HG03354 (cell line): ENCODE data around the gene TBC1D12.

Source experiments
- ATAC-seq: cut with Tn5 transposase; IDR thresholded peaks from one replicate; pipeline ENCODE4 v1.9.1; 2021; ENCODE audit warnings: mild to moderate bottlenecking; ENCODE audit not compliant: unreplicated experiment, poor library complexity, severe bottlenecking

The TBC1D12 gene

DNA sequence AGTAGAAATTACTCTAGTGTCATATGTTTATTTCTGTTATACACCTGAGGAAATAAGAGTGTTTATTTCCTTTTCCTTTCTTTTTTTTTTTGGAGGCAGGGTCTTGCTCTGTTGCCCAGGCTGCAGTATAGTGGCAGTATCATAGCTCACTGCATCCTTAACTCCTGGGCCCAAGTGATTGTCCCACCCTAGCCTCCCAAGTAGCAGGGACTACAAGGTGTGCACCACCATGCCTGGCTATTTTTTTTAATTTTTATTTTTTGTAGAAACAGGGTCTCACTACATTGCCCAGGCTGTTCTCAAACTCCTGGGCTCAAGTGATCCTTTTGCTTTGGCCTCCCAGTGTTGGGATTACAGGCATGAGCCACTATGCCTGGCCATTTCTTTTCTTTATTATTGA lies 37.8 kb downstream of the TBC1D12 start:
- ATAC-seq = no peak

DNA sequence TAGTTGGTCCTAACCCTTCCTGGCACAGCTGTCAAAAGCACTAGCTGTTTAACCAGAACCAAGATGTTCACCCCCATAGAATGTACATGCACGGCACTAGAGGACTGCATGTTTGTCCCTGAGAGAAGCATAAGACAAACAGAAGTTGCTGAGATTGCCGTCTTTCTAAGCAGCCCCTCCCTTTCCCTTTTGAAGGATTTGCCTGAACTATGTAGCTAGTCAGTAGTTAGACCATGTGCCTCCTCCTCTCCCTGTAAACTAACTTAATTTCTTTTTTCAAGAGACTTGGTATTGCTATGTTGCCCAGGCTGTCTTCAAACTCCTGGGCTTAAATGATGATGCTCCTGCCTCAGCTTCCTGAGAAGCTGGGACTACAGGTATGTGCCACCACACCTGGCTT lies 40.7 kb downstream of the TBC1D12 start:
- ATAC-seq = no peak

DNA sequence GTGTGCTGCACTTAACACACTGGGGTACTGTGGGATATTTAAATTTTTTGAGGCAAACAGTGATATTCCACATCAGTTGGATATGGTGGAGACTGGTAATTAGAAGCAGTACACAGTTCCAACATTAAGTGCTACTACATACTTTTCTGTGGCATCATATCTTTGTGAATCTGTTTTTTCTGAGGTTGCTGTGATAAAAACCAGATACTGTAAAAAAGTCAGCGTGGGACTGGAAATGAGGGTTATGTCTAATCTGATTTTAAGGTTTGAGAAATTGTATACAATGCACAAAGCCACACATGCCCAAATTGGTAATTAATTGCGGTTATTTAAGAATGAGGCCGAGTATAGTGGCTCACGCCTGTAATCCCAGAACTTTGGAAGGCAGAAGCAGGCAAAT lies 41.2 kb downstream of the TBC1D12 start:
- no peak for ATAC-seq

DNA sequence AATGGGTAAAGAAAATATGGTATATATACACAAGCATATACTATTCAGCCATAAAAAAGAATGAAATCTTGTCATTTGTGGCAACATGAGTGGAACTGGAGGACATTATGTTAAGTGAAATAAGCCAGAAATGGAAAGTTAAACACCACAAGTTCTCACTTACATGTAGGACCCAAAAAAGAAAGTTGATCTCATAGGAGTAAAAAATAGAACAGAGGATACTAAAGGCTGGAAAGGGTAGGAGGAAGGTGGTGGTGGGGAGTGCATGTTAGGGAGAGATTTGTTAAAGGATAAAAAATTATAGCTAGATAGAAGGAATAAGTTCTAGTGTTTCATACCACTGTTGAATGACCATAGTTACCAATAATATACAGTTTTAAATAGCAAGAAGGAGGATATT lies 48.4 kb downstream of the TBC1D12 start:
- no peak for ATAC-seq

DNA sequence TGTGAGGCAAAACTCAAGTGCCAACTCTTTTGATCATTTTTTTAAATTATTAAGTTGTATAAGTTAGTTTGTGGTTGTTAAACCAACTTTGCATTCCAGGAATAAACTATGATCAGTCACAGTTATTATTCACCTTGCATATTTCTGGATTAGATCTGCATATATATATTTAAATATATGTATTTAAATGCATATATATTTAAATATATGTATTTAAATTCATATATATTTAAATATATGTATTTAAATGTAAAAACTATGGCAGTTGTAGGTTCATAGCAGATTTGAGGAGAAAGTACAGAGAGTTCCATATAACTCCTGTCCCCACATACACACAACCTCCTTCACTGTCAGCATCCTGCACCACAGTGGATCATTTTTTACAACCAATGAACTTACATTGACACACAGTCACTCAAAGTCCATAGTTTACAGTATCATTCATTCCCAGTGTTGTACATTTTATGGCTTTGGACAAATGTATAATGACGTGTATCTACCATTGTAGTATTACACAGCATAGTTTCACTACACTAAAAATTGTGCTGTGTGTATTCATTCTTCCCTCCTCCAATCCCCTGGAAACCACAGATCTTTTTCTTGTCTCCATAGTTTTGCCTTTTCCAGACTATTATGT lies 49.7 kb downstream of the TBC1D12 start:
- ATAC-seq = no peak

DNA sequence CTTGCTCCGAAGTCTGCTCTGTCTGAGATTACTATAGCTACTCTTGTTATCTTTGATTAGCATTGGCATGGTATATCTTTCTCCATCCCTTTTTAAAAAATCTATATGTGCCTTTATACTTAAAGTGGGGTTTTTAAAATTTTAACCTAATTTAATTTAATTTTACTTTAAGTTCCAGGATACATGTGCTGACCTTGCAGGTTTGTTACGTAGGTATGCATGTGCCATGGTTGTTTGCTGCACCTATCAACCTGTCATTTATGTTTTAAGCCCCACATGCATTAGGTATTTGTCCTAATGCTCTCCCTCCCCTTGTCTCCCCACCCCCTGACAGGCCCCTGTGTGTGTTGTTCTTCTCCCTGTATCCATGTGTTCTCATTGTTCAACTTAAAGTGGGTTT lies 54.6 kb downstream of the TBC1D12 start:
- no peak for ATAC-seq

DNA sequence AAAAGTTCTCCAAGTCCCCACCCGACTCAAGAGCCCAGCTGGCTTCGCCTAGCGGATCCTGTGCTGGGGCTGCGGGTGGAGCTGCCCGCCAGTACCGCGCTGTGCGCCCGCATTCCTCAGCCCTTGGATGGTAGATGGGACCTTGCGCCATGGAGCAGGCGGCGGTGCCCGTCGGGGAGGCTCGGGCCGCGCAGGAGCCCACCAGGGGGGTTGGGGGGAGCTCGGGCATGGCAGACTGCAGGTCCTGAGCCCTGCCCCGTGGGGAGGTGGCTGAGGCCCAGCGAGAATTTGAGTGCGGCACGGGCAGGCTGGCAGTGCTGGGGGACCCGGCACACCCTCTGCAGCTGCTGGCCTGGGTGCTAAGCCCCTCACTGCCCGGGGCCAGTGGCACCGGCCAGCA lies 57.0 kb downstream of the TBC1D12 start:
- no peak for ATAC-seq

DNA sequence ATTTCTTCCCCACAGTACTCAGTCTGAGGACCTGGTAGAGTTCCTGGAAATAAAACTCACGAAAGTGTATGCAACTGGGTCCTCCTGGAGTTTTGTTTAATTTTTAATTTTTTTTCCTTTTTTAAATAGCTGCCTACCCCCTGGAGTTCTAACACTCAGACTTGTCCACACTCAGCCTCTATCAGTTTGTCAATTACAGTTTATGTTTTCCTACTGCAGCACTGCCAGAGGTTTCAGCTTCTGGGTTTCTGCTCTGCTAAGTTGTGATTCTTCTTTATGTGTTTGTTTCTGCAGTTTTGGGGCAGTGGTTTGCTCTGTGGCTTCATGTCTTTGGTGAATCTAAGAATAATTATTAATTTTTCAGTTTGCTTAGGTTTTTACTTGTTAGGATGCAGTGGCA lies 59.2 kb downstream of the TBC1D12 start:
- ATAC-seq = no peak

DNA sequence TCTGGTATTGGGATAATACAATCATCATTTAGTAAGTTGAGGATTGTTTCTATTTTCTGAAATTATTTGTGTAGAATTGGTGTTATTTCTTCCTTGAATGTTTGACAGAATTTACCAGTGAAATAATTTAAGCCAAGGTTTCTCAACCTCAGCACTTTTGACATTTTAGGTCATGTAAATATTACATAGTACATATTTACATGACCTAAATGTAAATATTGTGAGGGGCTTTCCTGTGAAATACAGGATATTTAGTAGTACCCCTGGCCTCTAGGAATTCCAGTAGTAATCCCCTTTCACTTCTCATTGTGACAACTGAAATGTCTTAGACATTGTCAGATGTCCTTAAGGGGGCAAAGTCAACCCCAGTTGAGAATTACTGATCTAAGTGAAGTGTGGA lies 59.8 kb downstream of the TBC1D12 start:
- ATAC-seq = no peak

DNA sequence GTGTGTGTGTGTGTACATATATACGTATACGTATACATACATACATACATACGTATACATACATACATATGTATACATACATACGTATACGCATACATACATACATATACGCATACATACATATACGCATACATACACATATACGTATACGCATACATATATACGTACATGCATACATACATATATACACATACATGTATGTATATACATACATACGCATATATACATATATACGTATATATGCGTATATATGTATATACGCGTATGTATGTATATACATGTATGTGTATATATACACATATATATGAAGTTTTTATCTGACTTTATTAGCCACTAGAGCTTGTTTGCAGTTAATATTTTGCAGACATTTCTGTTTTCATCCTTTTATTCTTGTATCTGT lies 63.3 kb downstream of the TBC1D12 start:
- no peak for ATAC-seq

DNA sequence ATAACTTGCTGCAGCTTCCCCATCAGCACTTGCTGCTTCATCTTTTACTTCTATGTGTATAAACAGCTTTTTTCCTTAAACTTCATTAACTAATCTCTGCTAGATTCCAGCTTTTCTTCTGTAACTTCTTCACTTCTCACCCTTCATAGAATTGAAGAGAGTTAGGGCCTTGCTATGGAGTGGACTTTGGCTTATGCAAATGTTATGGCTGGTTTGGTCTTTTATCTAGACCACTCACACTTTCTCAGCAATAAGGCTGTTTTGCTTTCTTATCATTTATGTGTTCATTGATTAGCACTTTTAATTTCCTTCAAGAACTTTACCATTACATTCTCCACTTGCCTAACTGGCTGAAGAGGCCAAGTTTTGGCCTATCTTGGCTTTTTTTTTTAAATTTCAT lies 79.1 kb downstream of the TBC1D12 start:
- no peak for ATAC-seq

DNA sequence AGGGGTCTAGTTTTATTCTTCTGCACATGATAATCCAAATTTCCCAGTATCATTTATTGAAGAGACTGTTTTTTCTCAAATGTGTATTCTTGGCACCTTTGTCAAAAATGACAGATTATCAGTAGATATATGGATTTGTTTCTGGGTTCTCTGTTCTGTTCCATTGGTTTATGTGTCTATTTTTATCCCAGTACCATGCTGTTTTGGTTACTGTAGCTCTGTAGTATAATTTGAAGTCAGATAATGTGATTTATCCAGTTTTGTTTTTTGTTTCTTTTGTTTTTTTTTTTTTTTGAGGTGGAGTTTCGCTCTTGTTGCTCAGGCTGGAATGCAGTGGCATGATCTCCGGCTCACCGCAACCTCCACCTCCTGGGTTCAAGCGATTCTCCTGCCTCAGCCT lies 81.6 kb downstream of the TBC1D12 start:
- ATAC-seq = no peak

DNA sequence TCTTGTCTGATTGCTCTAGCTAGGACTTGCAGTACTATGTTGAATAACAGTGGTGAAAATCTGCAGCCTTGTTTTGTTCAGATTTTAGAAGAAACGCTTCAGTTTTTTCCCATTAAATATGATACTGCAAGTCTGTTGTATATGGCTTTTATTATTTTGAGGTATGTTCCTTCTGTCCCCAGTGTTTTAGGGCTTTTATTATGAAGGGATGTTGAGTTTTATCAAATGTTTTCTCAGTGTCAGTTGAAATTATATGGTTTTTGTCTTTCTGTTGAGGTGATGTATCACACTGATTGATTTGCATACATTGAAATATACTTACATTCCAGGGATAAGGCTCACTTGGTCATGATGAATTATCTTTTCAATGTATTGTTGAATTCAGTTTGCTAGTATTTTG lies 82.8 kb downstream of the TBC1D12 start:
- ATAC-seq = no peak

DNA sequence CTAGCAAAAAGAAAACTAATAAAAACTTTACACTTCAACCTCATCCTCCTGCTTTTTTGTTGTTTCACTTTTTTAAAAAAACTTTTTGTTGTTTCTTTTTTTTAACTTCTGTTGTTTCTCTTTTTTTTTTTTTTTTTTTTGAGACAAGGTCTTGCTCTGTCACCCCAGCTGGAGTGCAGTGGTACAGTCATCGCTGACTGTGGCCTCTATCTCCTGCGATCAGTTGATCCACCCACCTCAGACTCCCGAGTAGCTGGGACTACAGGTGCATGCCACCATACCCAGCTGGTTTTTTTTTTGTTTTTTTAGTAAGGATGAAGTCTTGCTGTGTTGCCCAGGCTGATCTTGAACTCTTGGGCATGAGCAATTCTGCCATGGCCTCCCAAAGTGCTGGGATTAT lies 85.2 kb downstream of the TBC1D12 start:
- ATAC-seq = no peak

DNA sequence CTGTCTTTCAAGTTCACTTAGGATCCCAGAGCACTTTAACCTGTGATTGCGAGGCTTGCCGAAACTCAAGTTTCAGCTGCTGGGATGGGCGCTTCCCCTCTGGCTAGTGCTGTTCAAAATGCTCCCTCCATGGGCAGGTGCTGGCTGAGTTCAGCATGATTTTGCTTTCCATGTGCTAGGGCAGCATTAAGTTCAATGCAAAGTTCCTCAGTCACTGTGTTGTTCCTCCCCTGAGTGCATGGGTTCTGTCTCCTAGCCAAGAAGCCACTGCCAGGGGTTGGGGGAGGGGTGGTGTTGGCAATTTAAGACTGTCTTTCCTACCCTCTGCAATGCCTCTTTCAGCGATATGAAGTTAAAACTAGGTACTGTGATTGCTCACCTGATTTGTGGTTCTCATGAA lies 86.8 kb downstream of the TBC1D12 start:
- ATAC-seq = no peak

DNA sequence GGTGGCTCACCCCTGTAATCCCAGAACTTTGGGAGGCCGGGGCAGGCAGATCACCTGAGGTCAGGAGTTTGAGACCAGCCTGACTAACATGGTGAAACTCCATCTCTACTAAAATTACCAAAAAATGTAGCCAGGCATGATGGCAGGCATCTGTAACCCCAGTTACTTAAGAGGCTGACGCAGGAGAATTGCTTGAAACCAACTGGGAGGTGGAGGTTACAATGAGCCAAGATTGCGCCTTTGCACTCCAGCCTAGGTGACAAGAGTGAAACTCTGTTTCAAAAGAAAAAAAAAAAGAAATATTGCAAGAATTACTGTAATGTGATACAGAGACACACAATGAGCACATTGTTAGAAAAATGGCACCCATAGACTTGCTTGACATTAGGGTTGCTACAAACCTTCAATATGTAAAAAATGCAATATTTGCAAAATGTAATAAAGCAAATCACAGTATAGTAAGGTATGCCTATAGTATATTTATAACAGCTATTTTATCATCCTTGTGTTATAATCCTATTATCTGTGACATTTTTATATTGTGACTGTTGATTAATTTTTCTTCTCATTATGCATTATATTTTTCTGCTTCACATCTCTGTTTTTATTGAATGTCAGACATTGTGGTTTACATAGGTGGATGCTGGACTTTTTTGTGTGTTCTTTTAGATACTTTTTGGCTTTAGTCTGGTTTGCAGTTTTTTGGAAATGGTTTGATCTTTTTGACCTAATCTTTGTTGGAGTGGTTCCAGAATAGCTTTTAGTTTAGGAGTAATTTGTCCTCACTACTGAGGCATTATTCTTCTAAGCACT lies 87.8 kb downstream of the TBC1D12 start:
- no peak for ATAC-seq

DNA sequence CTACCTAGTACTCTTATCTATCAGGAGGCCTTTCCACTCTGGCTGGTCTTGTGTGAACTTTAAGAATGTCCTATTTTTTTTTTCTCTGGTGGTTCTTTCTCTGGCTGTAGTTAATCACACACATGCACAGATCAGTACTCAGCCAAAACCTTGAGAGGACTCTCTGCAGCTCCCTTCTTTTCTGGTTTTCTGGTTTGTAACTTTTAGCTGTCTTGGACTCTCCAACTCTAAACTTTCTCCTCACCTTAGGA lies 88.4 kb downstream of the TBC1D12 start:
- ATAC-seq = no peak

DNA sequence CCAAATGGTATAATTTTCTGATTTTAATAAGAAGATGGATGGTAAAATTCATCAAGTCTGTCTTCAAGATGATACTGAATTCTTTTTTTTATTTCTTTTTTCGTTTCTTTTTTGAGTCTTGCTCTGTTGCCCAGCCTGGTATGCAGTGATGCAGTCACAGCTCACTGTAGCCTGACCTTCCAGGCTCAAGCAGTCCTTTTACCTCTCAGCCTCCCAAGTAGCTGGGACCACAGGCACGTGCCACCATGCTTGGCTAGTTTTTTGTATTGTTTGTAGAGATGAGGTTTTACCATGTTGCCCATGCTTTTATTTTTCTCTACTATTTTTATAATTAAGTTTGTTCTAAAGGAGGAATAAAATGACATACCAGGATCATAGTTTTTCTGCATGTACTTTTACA lies 91.1 kb downstream of the TBC1D12 start:
- ATAC-seq = no peak

DNA sequence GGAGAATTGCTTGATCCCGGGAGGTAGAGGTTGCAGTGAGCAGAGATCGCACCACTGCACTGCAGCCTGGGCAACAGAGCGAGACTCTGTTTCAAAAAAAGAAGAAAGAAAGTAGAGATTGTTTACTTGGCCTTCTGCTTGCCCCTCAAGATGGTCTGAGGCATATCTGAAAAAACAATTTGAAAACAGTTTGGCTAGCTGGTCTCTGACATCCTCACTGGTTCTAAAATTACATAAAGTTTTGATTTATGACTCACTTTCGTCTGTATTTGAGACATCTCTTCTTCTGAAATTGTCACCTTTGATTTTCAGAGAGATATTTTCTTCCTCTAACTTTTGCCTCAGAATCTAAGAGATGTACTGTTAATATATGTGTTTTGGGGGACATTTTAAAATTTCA lies 93.7 kb downstream of the TBC1D12 start:
- no peak for ATAC-seq

DNA sequence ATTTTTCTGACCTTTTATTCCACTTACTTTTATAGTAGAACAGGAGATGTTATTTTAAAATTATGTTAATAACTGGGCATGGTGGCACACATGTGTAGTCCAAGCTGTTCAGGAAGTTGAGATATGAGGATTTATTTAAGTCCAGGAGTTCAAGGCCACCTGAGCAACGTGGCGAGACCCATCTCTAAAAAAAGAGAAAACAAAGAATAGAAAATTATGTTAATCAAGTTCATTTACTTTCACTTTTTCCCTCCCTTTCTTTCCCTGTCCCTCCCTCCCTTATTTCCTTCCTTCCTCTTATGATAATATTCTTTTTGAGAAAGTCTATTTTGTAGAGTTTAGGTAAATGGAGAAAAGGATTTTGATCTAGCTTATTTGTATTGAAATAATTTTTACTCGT lies 94.3 kb downstream of the TBC1D12 start:
- no peak for ATAC-seq

DNA sequence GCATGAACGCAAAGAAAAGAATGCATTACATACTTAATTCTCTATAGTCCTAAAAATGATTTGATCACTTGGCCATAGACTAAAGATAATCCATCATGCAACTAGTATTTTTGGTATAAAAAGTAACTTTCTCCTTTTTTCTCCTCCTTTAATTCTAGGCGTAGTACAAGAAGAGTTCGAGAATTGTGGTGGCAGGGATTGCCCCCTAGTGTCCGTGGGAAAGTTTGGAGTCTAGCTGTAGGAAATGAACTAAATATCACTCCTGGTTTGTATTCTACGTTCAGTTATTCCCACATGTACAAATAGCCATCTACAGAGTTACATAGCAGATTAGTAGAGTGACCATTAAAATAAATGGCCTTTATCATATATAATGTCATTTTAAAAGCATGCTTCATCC lies 97.7 kb downstream of the TBC1D12 start:
- ATAC-seq = no peak
